Subcutaneous abdominal adipose tissue (tissue), 5 donors: ENCODE data around the gene CNPY3.

Experiments used
- H3K27ac ChIP-seq: one replicate; pipeline ENCODE4 v1.7.0; 2013; ENCODE audit warnings: low read depth, mild to moderate bottlenecking, inconsistent platforms, low read length, moderate library complexity
- H3K27me3 ChIP-seq, 5 donors: one replicate each; pipeline ENCODE4 v1.7.0; 2013; ENCODE audit warnings: low read length in 5 of 5, inconsistent platforms in 1 of 5; ENCODE audit not compliant: control insufficient read depth in 5 of 5, insufficient read depth in 4 of 5
- H3K36me3 ChIP-seq, 5 donors: one replicate each; pipeline ENCODE4 v1.7.0; 2013; ENCODE audit warnings: low read length in 5 of 5; ENCODE audit not compliant: control insufficient read depth in 5 of 5, insufficient read depth in 5 of 5
- H3K4me1 ChIP-seq, 5 donors: one replicate each; pipeline ENCODE4 v1.7.0; 2013; ENCODE audit warnings: low read length in 5 of 5, mild to moderate bottlenecking in 3 of 5, moderate library complexity in 1 of 5; ENCODE audit not compliant: control insufficient read depth in 5 of 5, insufficient read depth in 5 of 5
- H3K4me3 ChIP-seq, 5 donors: one replicate each; pipeline ENCODE4 v1.7.0; 2013; ENCODE audit warnings: low read length in 5 of 5, low read depth in 1 of 5
- H3K9ac ChIP-seq, 5 donors: one replicate each; pipeline ENCODE4 v1.7.0; 2013; ENCODE audit warnings: low read length in 5 of 5, mild to moderate bottlenecking in 4 of 5, moderate library complexity in 3 of 5
- H3K9me3 ChIP-seq, 5 donors: one replicate each; pipeline ENCODE4 v1.7.0; 2013; ENCODE audit warnings: low read length in 5 of 5; ENCODE audit not compliant: control insufficient read depth in 5 of 5
- donor health status: healthy.
- donor health status: healthy.
- donor health status: healthy.
- donor health status: healthy.
- donor health status: healthy.

The CNPY3 gene

DNA sequence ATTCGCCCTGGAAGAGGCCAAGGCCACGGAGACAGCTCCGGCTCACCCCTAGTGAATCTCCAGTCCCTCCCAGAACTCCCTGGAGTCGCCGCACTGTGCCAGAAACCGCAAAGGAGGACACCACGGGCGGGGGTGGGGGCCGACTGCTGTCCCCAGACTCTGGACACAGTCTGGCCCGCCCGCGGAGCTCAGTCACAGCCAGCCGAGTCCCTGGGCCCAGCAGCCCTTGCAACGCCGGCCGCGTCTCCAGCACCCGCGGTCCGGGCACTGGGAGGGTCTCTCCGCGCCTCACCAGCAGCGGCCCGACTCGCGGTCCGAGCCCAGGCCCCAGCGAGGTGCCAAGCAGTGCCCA, 49.2 kb downstream of the CNPY3 start:
- H3K36me3 ChIP-seq = peaks cover 0 to 11% (median 4%) of the 10 kb centered on the region in 5 donors
- no peaks in the 10 kb centered on the region for H3K27me3 ChIP-seq
- peak overlapping the region; percentile 71 for H3K27ac ChIP-seq
- H3K4me3 ChIP-seq = peak overlapping the region; percentile 70 to 97 (median 83)
- H3K9me3 ChIP-seq = no peaks in the 10 kb centered on the region
- H3K4me1 ChIP-seq = peaks cover 2 to 27% (median 22%) of the 10 kb centered on the region in 5 donors
- H3K9ac ChIP-seq = peak overlapping the region; percentile 48 to 96 (median 88)

- Histone ChIP-seq H3K4me1 (peaks cover 7 to 32% (median 27%) of the 10 kb centered on the region in 5 donors), H3K4me3 (peak within 1 kb of the TSS; percentile 82 to 97 (median 86)), H3K36me3 (peaks cover 0 to 6% (median 3%) of the 10 kb centered on the region in 5 donors), H3K9me3 (no peaks in the 10 kb centered on the region), H3K27ac (peak within 1 kb of the TSS; percentile 71), H3K9ac (peak within 1 kb of the TSS; percentile 48 to 96 (median 88)), H3K27me3 (no peaks in the 10 kb centered on the region)
Measured at GRCh38 chr6:42978839-42979522, 49.7 kb downstream of the CNPY3 start, which contains the start of gene PEX6. Gene PEX6 (minus strand): TSS chr6:42979181. CDS start chr6:42979150, 31 bp downstream.

GRCh38 chr6:42979523-42980177, 50.4 kb downstream of the CNPY3 start:
- Histone ChIP-seq H3K36me3 (peaks cover 0 to 4% (median 2%) of the 10 kb centered on the region in 5 donors), H3K4me1 (peaks cover 8 to 34% (median 27%) of the 10 kb centered on the region in 5 donors), H3K9me3 (no peaks in the 10 kb centered on the region), H3K9ac (peak overlapping the region; percentile 2 to 96 (median 88)), H3K4me3 (peak overlapping the region; percentile 82 to 97 (median 86)), H3K27ac (peak overlapping the region; percentile 71), H3K27me3 (no peaks in the 10 kb centered on the region)

DNA sequence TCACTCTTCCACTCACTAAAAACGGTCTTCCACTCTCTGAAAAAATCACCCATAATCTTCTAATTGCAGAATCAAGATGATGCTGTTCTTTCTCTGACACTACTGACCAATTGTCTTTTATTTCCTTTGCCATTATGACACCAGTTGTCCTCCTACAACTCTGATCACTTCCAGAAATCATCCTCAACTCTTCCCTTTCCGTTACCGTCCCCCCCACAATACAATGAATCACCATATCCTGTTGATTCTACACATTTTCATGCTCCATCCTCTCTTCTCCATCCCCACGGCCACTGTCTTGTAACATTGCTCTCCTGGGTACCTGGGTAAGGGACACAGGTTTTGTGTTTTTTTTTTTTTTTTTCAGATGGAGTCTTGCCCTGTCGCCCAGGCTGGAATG, 52.6 kb downstream of the CNPY3 start:
- no peaks in the 10 kb centered on the region for H3K27me3 ChIP-seq
- H3K4me3 ChIP-seq = no peak overlapping the region
- no peaks in the 10 kb centered on the region for H3K36me3 ChIP-seq
- peaks cover 15 to 52% (median 45%) of the 10 kb centered on the region in 5 donors for H3K4me1 ChIP-seq
- no peak overlapping the region for H3K9ac ChIP-seq
- no peak overlapping the region for H3K27ac ChIP-seq
- no peaks in the 10 kb centered on the region for H3K9me3 ChIP-seq

- Histone ChIP-seq H3K4me3 (peak within 1 kb of the TSS; percentile 72 to 86 (median 85)), H3K9me3 (no peaks in the 10 kb centered on the region), H3K36me3 (peaks cover 0 to 10% (median 3%) of the 10 kb centered on the region in 5 donors), H3K9ac (peak within 1 kb of the TSS in 4 of 5 donors; percentile 77 to 86 (median 84)), H3K27ac (peak within 1 kb of the TSS; percentile 88), H3K27me3 (no peaks in the 10 kb centered on the region), H3K4me1 (peaks cover 17 to 59% (median 54%) of the 10 kb centered on the region in 5 donors)
Measured at GRCh38 chr6:42984001-42984923, 55.0 kb downstream of the CNPY3 start, which contains the start of gene PPP2R5D. Gene PPP2R5D (plus strand): TSS chr6:42984570. CDS start chr6:42984678, 108 bp downstream.

DNA sequence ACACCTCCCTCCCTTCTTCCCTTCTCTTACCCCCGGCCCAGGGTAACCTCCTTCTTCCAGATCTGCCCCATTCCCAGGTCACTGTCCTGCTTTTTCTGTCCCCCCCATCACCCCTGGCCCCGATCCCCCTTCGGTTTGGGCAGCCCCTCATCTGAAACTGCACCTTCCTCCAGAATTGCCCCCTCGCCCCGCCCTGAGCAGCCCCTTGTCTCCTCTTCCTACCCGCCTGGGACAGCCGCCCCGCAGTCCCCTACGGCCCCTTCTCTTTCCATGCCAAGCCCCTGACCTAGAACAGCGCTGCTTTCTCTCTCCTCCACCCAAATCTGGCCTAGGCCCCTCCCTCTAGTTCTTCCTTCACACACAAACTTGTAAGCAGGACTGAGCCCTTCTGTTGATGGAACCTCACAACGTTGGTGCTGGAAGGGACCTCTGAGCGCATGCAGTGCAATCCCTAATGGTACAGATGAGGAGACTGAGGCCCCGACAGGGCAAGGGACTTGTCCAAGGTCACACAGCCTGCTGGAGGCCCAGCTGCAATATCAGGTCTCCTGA, 55.7 kb downstream of the CNPY3 start:
- Histone ChIP-seq H3K27me3 (no peaks in the 10 kb centered on the region), H3K9me3 (no peaks in the 10 kb centered on the region), H3K4me1 (peaks cover 15 to 58% (median 46%) of the 10 kb centered on the region in 5 donors), H3K9ac (peak overlapping the region in 4 of 5 donors; percentile 77 to 85 (median 80)), H3K27ac (peak overlapping the region; percentile 88), H3K4me3 (peak overlapping the region; percentile 67 to 86 (median 77)), H3K36me3 (peaks cover 0 to 17% (median 10%) of the 10 kb centered on the region in 5 donors)

GRCh38 chr6:42987533-42988451, 58.5 kb downstream of the CNPY3 start:
- Histone ChIP-seq H3K4me3 (no peak overlapping the region), H3K9ac (peak overlapping the region in 1 of 5 donors; percentile 46), H3K27me3 (no peaks in the 10 kb centered on the region), H3K36me3 (peaks cover 0 to 32% (median 24%) of the 10 kb centered on the region in 5 donors), H3K4me1 (peaks cover 15 to 57% (median 46%) of the 10 kb centered on the region in 5 donors), H3K9me3 (no peaks in the 10 kb centered on the region), H3K27ac (no peak overlapping the region)

- Histone ChIP-seq H3K27me3 (no peaks in the 10 kb centered on the region), H3K36me3 (peaks cover 0 to 32% (median 24%) of the 10 kb centered on the region in 5 donors), H3K27ac (no peak overlapping the region), H3K4me1 (peaks cover 15 to 56% (median 44%) of the 10 kb centered on the region in 5 donors), H3K4me3 (no peak overlapping the region), H3K9ac (no peak overlapping the region), H3K9me3 (no peaks in the 10 kb centered on the region)
Measured at GRCh38 chr6:42988486-42989020, 59.3 kb downstream of the CNPY3 start.
